ENCODE results near the gene AFF4.

AFF4 gene

GRCh38 chr5:132853790-132854189, 109.6 kb downstream of the AFF4 start:
- no peak for DNase-seq

- DNase-seq = no peak
These were observed 110.1 kb downstream of the AFF4 start for GRCh38 chr5:132853323-132853722.

DNA sequence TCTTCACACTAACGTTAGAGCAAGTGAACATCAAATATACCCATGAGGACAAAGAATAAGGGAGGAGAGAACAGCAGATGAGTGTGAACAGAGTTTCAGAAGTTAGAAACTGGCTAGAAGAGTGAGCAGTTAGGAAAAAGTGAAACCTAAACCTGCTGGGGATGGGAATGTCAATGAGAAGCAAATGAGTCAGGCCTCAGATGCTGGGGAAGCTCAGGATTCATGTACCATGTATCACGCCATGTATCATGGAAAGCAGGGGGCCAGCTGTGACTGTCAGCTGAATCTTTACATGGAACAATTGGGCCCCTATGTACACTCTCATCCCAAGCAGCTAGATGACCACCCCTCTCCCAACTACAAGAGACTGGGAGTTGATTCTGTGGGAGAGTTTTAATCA, 113.4 kb downstream of the AFF4 start:
- DNase-seq = no peak

- peak; percentile 43 for DNase-seq
These were observed 114.1 kb downstream of the AFF4 start for GRCh38 chr5:132849347-132849746.

- no peak for DNase-seq
These were observed 115.2 kb downstream of the AFF4 start for GRCh38 chr5:132848270-132848669.

GRCh38 chr5:132841305-132841704, 122.1 kb downstream of the AFF4 start:
- DNase-seq = no peak

GRCh38 chr5:132840896-132841295, 122.5 kb downstream of the AFF4 start:
- DNase-seq = no peak

DNA sequence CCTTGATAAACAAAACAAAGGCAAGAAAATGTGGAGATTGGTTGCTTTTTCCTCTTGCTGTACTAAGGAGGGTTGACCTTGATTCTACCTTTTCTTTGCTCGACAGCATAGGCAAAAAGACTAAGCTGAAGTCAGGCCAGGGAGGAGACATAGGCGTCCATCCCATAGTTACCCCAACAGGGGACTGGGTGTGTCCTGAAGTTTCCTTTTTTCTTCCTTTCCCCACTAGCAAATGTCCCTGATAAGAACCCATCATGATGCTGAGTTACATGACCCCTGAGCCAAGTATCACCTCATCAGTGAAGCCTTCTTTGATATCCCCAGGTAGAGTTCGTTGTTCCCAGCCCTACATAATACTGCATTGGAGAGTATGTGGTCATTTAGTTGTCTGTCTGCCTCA, 123.1 kb downstream of the AFF4 start:
- no peak for DNase-seq

GRCh38 chr5:132839426-132840301, 123.8 kb downstream of the AFF4 start:
- DNase-seq = no peak

DNA sequence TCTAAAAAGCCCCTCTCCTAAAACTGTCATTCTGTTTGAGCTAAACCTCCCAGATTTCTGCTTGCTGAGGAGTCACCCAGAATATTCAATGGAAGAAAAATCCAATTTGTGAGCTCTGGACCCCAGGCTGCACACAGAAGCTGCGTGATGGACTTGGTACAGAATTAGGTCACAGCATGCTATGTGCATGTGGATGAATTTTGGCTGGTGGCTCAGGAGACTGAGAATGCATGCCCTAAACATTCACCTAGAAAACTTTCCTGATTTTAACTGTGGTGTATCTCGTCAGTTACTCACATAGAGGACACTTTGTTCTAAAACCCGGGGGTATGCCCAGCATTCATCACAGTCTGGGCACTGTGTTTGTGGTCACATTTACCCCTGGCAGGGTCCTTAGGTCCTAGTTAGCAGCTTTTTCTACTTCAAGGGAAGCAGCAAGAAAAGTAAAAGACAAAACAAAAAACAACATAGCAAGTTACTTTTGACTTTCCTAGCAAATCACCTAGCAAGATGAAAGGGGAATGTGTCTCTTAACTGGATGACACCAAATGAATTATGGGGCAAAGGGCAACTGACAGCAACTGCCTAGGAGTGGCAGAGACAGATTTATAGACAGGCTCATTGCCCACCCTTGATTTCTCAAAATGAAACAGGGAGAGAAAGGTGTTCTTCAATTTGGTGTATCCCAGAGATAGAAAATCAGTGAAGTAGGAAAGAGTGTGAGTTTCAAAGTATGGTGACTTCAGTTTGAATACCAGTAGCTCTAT, 124.7 kb downstream of the AFF4 start:
- DNase-seq = no peak

GRCh38 chr5:132837868-132838267, 125.6 kb downstream of the AFF4 start:
- no peak for DNase-seq

DNA sequence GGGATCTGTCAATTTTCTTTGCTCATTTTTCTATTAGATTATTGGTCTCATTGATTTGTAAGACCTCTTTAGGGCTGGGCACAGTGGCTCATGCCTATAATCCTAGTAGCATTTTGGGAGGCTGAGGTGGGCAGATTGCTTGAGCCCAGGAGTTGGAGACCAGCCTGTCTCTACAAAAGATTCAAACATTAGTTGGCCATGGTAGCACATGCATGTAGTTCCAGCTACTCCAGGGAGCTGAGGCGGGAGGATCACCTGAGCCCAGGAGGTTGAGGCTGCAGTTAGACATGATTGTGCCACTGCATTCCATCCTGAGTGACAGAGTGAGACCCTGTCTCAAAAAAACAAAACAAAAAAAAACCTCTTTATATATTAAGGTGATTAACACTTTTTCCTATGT, 126.6 kb downstream of the AFF4 start:
- DNase-seq = no peak

DNA sequence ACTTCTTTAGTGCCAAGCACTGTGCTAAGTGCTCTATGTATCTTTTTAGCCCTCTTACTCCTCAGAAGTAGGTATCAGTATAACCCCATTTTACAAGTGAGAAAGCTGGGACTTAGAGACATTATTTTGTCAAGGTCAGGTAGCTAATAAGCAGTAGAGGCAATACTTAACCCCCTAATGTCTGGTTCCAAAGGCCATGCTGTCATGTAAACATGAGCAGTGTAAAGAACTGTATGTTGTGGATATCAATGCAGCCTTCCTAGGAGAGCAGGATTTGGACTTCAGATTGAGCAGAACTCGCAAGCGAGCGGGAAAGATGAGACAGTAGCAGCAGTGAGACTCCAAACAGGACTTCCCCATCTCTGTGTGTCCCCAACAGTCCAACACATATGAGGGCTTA, 129.4 kb downstream of the AFF4 start:
- no peak for DNase-seq

DNA sequence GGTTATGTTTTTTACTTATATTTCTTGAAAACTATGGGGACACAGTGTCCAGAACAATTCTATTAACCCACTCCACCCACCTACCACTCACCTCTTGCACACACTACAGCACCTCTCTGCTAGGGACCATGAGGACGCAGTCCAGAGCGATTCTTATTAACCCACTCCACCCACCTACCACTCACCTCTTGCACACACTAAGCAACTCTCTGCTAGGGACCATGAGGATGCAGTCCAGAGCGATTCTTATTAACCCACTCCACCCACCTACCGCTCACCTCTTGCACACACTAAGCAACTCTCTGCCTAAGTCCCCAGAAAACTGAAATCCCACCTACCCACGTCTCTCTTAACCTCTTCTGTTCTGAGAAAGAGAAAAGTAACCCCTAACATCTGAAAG, 130.8 kb downstream of the AFF4 start:
- no peak for DNase-seq

DNA sequence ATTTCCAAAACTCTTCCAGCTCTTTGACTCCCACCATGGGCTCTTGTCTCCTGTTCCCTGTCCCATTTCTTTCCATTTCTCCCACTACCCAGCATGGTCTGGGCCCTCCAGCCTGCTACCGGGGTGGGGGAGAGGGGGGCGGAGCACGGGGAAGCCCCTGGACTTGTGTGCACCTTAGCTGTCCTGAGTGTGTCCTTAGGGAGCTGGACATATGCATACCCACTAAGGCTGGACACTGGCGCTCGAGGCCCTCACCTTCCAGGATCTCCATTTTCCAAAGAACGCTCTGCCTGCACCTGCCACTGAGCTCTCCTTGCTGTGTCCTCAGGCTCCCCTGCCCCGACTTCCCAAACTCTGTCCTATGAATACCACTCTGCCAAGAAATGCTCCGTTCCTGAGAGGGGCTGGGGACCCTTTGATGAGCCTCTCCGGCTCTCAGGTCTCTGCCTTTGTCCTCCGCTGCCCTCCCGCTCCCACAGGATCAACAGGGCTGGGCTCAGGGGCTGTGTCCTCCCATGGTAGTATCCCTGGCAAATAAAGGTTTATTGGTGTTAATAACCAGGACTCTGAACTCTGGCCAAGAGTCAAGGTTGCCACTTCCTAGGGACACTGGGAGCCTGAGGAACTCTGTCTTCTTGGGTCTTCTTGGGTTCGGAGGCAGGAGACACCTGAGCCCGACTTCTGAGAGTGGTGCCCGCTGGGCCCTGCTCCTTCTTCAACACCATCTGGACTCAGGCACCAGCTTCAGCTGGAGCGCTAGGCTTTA, 132.2 kb downstream of the AFF4 start:
- DNase-seq = no peak

DNA sequence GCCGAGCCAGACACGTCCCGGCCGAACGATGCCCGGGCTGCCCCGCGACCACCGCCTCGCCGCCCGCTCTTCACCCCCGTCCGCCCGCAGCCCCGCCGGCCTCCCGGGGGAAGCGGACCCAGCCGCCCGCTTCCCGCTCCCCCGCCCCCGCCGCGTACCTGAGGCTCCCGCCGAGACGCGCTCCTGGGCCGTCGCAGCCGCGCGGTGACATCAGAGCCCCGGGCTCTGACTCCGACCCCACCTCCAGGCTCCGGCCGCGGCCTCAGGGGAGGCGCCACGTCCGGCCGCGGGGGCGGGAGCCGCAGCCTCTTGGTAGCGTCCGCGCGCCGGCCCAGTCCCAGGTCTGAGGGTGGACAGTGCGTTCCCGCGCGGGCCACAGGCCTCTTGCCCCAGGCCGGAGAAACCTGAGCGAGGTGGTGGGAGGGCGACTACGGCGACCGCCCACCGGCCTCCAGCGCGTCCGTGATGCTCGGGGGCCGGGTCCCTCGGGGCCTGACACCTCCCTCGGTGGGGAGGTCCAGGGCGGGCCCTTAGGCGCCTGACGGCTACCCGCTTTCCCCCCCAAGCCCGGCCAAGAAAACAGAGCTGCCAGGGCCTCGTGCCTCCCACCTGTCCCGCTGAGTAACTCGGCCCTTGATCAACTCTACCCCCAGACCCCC, 132.9 kb downstream of the AFF4 start, which contains the start of gene SHROOM1:
Gene SHROOM1, minus strand, starts transcription at position 212 of the 659 bp plus-strand sequence. CDS start 4,507 bp downstream, outside the sequence.
- peak; percentile 60 for DNase-seq

- DNase-seq = peak; percentile 80
These were observed 133.5 kb downstream of the AFF4 start for GRCh38 chr5:132829742-132830435.

DNA sequence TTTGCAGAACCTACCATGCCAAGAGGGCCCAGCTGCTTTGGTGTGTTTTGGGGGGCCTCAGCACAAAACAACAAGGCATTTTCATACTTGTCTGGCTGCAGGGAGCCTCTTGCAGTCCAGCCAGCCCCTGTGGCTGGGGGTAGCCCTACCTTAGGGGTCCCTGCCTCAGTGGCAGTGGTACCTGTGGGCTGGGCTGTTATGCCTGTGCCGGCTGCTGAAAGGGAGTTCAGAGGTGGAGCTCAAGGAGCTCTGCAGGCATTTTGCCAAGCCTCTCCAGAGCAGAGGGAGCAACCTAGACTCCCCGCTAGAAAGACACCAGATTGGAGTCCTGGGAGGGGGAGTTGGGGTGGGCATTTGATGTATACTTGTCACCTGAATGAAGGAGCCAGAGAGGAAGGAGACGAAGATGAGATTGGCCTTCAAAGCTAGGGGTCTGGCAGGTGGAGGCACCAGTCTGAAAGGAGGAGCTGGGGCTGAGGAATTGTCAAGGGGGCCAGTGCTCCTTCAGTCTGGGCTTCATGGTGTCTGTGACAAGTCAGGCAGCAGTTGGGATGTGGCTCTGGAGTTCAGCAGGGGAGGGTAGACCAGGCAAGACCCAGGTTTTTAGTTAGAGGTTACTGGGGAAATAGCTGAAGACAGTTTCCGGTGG, 134.5 kb downstream of the AFF4 start:
- no peak for DNase-seq

GRCh38 chr5:132827943-132828673, 135.3 kb downstream of the AFF4 start:
- no peak for DNase-seq

DNA sequence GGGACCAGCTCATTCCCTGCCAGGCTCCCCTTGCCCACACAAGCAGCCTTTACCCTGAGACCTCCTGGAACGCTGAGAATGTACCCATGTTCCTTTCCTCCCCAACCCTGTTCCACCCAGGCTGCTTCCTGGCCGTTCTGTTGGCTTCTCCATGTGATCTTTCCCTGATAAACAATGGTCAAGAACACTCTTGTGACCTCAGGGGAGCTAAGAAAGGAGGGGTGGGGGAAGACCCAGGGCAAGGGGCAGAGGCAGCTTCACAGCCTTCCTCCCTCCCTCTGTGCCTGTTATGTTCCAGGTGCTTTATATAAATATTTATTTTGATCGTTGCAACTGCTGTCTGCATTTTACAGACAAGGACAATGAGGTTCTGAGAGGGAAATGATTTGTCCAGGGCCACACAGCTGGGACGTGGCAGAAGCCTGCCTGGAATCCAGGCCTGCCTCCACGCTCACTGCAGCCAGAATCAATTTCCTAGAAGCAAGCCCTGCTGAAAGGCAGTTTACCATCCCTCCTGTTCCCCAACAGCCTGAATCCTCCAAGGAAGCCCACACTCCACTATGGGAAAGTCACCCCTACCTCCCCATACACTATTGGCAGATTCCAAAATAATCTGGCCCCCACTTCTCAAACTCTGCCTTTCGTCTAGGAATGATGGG, 136.9 kb downstream of the AFF4 start:
- DNase-seq = no peak

All from OCI-M1 (cell line).